ENCODE results near the gene POLR1G. TPM values are rescaled to one million over a fixed set of nuclear protein-coding genes. Genes with fewer than 3 reads are reported as not detected.
A peak's percentile ranks its signal among the peaks of the same experiment; 100 is the strongest.

The POLR1G gene
- total RNA-seq, 3 donors from 2014 or later: 3.2 to 4.1 (median 3.2) TPM

DNA sequence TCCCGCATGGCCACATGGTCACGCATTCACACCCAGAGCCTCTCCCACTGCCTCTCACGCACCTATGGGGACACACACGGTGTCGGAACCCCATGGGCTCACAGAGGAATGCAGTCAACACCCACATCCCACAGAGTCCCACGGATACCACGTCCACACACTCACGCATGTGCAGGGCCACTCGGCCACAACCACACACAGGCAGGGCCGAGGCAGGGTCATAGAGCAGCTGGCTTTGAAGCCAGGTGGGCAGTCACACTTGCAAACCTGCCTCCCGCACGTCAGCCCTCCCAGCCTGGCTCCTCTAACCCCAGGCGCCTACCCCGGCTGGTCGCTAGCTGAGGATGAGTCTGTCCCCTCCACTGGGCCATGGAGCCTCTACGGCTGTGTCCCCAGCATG lies 44.2 kb upstream of the POLR1G start:
- intact Hi-C loops (cut with DNase I, micrococcal nuclease): no loop called here
- TF ChIP-seq, protein P1, sequence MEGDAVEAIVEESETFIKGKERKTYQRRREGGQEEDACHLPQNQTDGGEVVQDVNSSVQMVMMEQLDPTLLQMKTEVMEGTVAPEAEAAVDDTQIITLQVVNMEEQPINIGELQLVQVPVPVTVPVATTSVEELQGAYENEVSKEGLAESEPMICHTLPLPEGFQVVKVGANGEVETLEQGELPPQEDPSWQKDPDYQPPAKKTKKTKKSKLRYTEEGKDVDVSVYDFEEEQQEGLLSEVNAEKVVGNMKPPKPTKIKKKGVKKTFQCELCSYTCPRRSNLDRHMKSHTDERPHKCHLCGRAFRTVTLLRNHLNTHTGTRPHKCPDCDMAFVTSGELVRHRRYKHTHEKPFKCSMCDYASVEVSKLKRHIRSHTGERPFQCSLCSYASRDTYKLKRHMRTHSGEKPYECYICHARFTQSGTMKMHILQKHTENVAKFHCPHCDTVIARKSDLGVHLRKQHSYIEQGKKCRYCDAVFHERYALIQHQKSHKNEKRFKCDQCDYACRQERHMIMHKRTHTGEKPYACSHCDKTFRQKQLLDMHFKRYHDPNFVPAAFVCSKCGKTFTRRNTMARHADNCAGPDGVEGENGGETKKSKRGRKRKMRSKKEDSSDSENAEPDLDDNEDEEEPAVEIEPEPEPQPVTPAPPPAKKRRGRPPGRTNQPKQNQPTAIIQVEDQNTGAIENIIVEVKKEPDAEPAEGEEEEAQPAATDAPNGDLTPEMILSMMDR (IDR thresholded peaks at IDR 0.05): no peak
- no peaks in the 10 kb centered on the region for H3K9me3 ChIP-seq
- ATAC-seq (no peak), DNase-seq (no peak)
- no peak overlapping the region for H3K4me3 ChIP-seq
- H3K4me1 ChIP-seq (ENCODE audit: low read depth): no peaks in the 10 kb centered on the region
- H3K36me3 ChIP-seq (ENCODE audit: low read depth): no peaks in the 10 kb centered on the region

DNA sequence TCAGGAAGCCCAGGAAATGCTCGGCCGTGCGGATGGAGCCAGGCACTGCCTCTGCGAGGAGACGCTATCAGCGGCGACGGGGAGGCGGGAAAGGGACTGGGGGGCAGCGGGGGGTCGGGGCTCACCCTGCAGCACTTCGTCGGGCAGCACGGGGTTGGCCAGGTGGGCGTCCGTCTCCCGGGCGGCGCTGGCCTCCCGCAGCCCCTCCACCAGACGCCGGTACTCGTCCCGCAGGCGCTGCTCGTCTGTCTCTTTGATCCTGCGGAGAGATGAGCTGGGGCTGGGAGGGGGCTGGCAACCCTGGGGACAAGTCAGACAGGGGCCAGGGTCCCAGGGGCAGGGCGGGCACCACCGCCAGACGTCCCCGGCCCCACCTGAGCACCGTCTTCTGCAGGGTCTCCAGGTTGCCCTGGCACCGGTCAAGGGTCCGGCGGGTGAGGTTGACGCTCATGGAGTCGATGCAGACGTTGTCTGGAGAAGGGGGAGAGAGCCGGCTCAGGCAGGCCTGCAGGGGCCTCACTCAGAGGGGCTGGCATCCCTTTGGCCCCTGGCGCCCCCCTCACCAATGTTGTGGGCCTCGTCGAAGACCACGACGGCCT lies 42.5 kb upstream of the POLR1G start:
- intact Hi-C loops (cut with DNase I, micrococcal nuclease): no loop called here

DNA sequence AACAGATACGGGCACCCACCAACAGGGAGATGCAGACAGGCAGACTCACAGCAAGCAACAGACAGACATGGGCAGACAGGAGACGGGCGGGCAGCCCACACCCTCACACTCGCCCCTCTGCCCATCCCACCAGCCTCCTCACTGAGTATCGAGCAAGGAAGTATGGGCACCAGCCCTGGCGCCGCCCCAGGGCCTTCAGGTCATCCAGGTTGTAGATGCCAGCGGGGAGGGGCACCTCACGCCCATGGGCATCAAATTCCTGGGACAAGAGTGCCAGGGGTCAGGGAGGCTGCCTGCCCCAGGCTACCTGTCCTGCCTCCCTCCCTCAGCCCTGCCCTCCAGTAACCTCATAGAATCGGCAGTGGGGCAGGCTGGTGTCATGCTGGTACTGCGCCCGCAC lies 41.7 kb upstream of the POLR1G start:
- ATAC-seq: no peak

More for the DNA sequence above, 42.5 kb upstream of the POLR1G start:
- H3K36me3 ChIP-seq (ENCODE audit: low read depth): no peaks in the 10 kb centered on the region
- DNase-seq (no peak), ATAC-seq (no peak)
- TF ChIP-seq, protein P1 (IDR thresholded peaks at IDR 0.05): no peak
- no peak overlapping the region for H3K4me3 ChIP-seq
- no peaks in the 10 kb centered on the region for H3K4me1 ChIP-seq (ENCODE audit: low read depth)
- no peaks in the 10 kb centered on the region for H3K9me3 ChIP-seq

DNA sequence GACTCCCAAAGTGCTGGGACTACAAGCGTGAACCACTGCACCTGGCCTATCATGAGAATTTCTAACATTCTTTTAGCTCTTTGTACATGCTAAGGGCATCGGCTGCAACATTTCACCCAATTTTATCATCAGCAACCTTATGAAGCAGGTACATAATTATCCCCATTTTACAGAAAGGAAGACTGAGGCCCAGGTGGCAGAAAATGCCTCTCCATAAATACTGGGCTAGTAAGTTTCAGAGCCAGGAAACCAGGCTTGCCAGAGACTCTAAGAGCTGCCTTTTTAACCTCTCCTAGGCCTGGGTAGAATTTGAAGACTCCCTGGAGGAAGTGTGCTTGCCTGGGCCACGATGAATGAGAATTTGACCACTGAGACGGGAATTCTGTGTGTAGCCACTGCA lies 38.3 kb upstream of the POLR1G start:
- intact Hi-C loops (cut with DNase I, micrococcal nuclease): no loop called here

More for the DNA sequence above, 41.7 kb upstream of the POLR1G start:
- intact Hi-C loops (cut with DNase I, micrococcal nuclease): no loop called here
- H3K36me3 ChIP-seq (ENCODE audit: low read depth): no peaks in the 10 kb centered on the region
- TF ChIP-seq, protein P1 (IDR thresholded peaks at IDR 0.05): no peak
- H3K4me1 ChIP-seq (ENCODE audit: low read depth): no peaks in the 10 kb centered on the region
- H3K9me3 ChIP-seq: no peaks in the 10 kb centered on the region
- no peak for DNase-seq
- H3K4me3 ChIP-seq: no peak overlapping the region

DNA sequence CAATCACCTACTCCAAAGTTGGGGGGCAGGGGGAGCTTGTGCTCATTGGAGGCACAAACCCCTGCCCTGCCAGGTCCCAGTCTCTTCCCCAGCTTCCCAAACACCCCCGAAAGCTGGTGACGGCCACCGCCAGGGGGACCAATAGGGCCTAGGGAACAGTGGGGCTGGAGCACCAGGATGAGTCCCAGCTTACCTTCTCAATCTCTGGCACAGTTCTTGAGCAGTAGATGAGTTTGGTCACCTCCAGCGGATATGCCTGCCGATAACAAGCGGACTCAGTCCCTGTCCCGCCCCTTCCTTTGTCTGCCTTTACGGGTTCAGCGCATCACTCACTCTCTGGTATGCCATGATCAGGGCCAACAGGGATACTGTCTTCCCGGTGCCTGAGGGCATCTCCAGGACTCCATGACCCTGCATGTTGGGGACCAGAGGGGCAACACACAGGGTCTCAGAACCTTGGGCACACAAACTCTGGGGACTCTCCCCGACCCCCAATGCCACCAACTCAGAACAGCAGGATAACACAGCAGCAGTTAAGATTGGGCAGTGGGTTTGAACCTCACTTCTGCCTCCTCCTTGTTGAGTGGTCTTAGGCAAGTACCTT lies 37.6 kb upstream of the POLR1G start:
- Histone ChIP-seq H3K4me1 (ENCODE audit: low read depth) (peaks cover 7% of the 10 kb centered on the region), H3K9me3 (no peaks in the 10 kb centered on the region), H3K4me3 (no peak overlapping the region), H3K36me3 (ENCODE audit: low read depth) (no peaks in the 10 kb centered on the region)
- intact Hi-C loops (cut with DNase I, micrococcal nuclease): no loop called here
- ATAC-seq (no peak), DNase-seq (peak in 1 of 3 donors; percentile 42)
- TF ChIP-seq, protein P1 (IDR thresholded peaks at IDR 0.05): no peak

More for the DNA sequence above, 38.3 kb upstream of the POLR1G start:
- H3K4me3 ChIP-seq: no peak overlapping the region
- no peaks in the 10 kb centered on the region for H3K9me3 ChIP-seq
- TF ChIP-seq, protein P1 (IDR thresholded peaks at IDR 0.05): no peak
- DNase-seq (no peak), ATAC-seq (no peak)
- peaks cover 7% of the 10 kb centered on the region for H3K4me1 ChIP-seq (ENCODE audit: low read depth)
- H3K36me3 ChIP-seq (ENCODE audit: low read depth): no peaks in the 10 kb centered on the region
